ENCODE results near the gene NHSL2. TPM values are rescaled to one million over a fixed set of nuclear protein-coding genes. Genes with fewer than 3 reads are reported as not detected.

NHSL2 gene
- total and polyA plus RNA-seq, 2 of the 13 experiments (the other 11 are each of a cell fraction or from before 2014, with no cell fraction given), result not detected

GRCh38 chrX:72018277-72019112 lies 107.8 kb downstream of the NHSL2 start (continued):
- TF ChIP-seq ZNF713 (CRISPR knock-in tag; IDR thresholded peaks at IDR 0.05) (no peak), ZNF589 (CRISPR knock-in tag; conservative IDR thresholded peaks at IDR 0.05) (0 out of 2 replicates have a peak, but pooled peaks have one; percentile 47), ZNF577 (CRISPR knock-in tag; IDR thresholded peaks at IDR 0.05; ENCODE audit: borderline replicate concordance, low read depth) (no peak), ZNF777 (CRISPR knock-in tag; IDR thresholded peaks at IDR 0.05) (peak; percentile 87), TBX2 (CRISPR knock-in tag; IDR thresholded peaks at IDR 0.05; ENCODE audit: borderline replicate concordance) (peak; percentile 64; the same call in 1 of the 2 replicates), ZBTB8A (CRISPR knock-in tag; IDR thresholded peaks at IDR 0.05; ENCODE audit: borderline replicate concordance, low read depth) (no peak), ZNF10 (CRISPR knock-in tag; IDR thresholded peaks at IDR 0.05; ENCODE audit: borderline replicate concordance, low read depth) (no peak), FOXO1 (CRISPR knock-in tag; IDR thresholded peaks at IDR 0.05) (no peak), MED1 (CRISPR knock-in tag; IDR thresholded peaks at IDR 0.05) (0 out of 2 replicates have a peak, but pooled peaks have one; percentile 27), ZNF740 (CRISPR knock-in tag; IDR thresholded peaks at IDR 0.05) (no peak), CBX1 (IDR thresholded peaks at IDR 0.05; ENCODE audit: low read depth) (no peak), RNF219 (CRISPR knock-in tag; IDR thresholded peaks at IDR 0.05) (no peak), AKNA (CRISPR knock-in tag; IDR thresholded peaks at IDR 0.05; ENCODE audit: borderline replicate concordance) (no peak), SSRP1 (CRISPR knock-in tag; IDR thresholded peaks at IDR 0.05) (no peak), SMC3 (IDR thresholded peaks at IDR 0.05; ENCODE audit: low read length) (no peak), ELF1 (CRISPR knock-in tag; IDR thresholded peaks at IDR 0.05) (no peak), SYNCRIP (IDR thresholded peaks at IDR 0.05; ENCODE audit: insufficient read depth, low read depth, low read length) (no peak), ZBTB1 (CRISPR knock-in tag; IDR thresholded peaks at IDR 0.05; ENCODE audit: borderline replicate concordance) (no peak), ZBTB33 (CRISPR knock-in tag; IDR thresholded peaks at IDR 0.05) (no peak), ZNF549 (CRISPR knock-in tag; IDR thresholded peaks at IDR 0.05) (no peak), ZC3H4 (CRISPR knock-in tag; IDR thresholded peaks at IDR 0.05; ENCODE audit: borderline replicate concordance) (no peak)

Data from HepG2 (cell line).